Activated CD4-positive, alpha-beta memory T cell treated with anti-CD3 and anti-CD28 coated beads, Interleukin-2, amount 10 ng/mL, durations not matched to agents 7 days and 5 days (primary cell): ENCODE results near the gene SPATA12. TPM values are rescaled to one million over a fixed set of nuclear protein-coding genes. Genes with fewer than 3 reads are reported as not detected.

ENCODE experiments used
- CTCF ChIA-PET: fragments of 350-600 bp; sonication (Branson Sonifier 250); formaldehyde crosslinking; loops from one replicate; lab custom pipeline; 2021; ENCODE audit warnings: antibody characterized with exemption, inconsistent platforms; lab: Charles Lee
- POLR2A ChIA-PET: fragments of 350-600 bp; sonication (Branson Sonifier 250); formaldehyde crosslinking; loops from one replicate; lab custom pipeline; 2021; ENCODE audit warnings: antibody characterized with exemption; lab: Charles Lee
- DNase-seq: peaks from one replicate; pipeline ENCODE4 v3.0.0-alpha.2; 2020
- H3K27ac Mint-ChIP-seq: one replicate; pipeline ENCODE4 v1.8.0; 2021; ENCODE audit warnings: mild to moderate bottlenecking, mixed read lengths
- H3K27me3 Mint-ChIP-seq: one replicate; pipeline ENCODE4 v1.8.0; 2021; ENCODE audit warnings: mixed read lengths
- H3K36me3 Mint-ChIP-seq: one replicate; pipeline ENCODE4 v1.8.0; 2021; ENCODE audit warnings: low read depth, mixed read lengths
- H3K4me1 Mint-ChIP-seq: one replicate; pipeline ENCODE4 v1.8.0; 2021; ENCODE audit warnings: mixed read lengths
- H3K4me3 Mint-ChIP-seq: one replicate; pipeline ENCODE4 v1.8.0; 2021; ENCODE audit warnings: mild to moderate bottlenecking, mixed read lengths
- H3K9me3 Mint-ChIP-seq: one replicate; pipeline ENCODE4 v1.8.0; 2021; ENCODE audit warnings: mixed read lengths
- total RNA-seq, 2 experiments: library from RNA; stranded (reverse); gene quantifications; one replicate each; pipeline ENCODE4 v1.2.3, GENCODE V29; 2021

The SPATA12 gene
- total RNA-seq, 2 experiments from 2014 or later: not detected

GRCh38 chr3:57112206-57112605 lies 51.7 kb downstream of the SPATA12 start:
- no peak overlapping the region for H3K4me3 Mint-ChIP-seq
- H3K27me3 Mint-ChIP-seq: peaks cover 6% of the 10 kb centered on the region
- CTCF ChIA-PET: interaction anchor here (0.8 to 3.6 kb wide), 4 partner anchors 12 to 57 kb away, joined by 3 to 13 read pairs (median 4); no protein-coding TSS in a partner anchor
- DNase-seq: no peak
- H3K9me3 Mint-ChIP-seq: no peaks in the 10 kb centered on the region
- no peaks in the 10 kb centered on the region for H3K36me3 Mint-ChIP-seq
- no peak overlapping the region for H3K27ac Mint-ChIP-seq
- POLR2A ChIA-PET: no interaction called here
- H3K4me1 Mint-ChIP-seq: peaks cover 6% of the 10 kb centered on the region

DNA sequence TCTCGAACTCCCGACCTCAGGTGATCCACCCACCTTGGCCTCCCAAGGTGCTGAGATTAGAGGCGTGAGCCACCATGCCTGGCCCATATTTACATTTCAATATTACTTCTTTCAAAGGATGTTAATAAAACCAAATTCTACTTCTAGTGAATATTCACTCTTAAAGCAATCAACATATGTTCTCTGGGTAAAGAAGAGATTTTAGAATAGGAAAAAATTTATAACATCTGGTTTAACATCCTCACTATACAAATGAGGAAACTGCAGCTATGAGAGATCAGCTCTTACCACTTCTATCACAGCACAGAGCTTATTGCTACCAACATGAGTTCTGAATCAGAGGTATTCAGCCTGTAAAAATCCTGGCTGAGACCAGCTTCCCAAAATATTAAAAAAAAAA lies 56.0 kb downstream of the SPATA12 start:
- no peak overlapping the region for H3K4me3 Mint-ChIP-seq
- no peak for DNase-seq
- no peak overlapping the region for H3K27ac Mint-ChIP-seq
- no peaks in the 10 kb centered on the region for H3K9me3 Mint-ChIP-seq
- ChIA-PET CTCF (interaction anchor here (0.6 to 0.7 kb wide), 2 partner anchors 662 to 772 kb away, joined by 3 to 6 read pairs; no protein-coding TSS in a partner anchor), POLR2A (no interaction called here)
- no peaks in the 10 kb centered on the region for H3K36me3 Mint-ChIP-seq
- H3K4me1 Mint-ChIP-seq: peaks cover 4% of the 10 kb centered on the region
- H3K27me3 Mint-ChIP-seq: peaks cover 8% of the 10 kb centered on the region

- Mint-ChIP-seq H3K36me3 (no peaks in the 10 kb centered on the region), H3K4me1 (no peaks in the 10 kb centered on the region), H3K27me3 (peaks cover 16% of the 10 kb centered on the region), H3K27ac (no peak overlapping the region), H3K9me3 (no peaks in the 10 kb centered on the region), H3K4me3 (no peak overlapping the region)
- ChIA-PET POLR2A (no interaction called here), CTCF (interaction anchor here (1.1 kb wide), 1 partner anchor 52 kb away, joined by 3 read pairs; no protein-coding TSS in a partner anchor)
- DNase-seq: no peak
These were observed 57.8 kb downstream of the SPATA12 start for GRCh38 chr3:57118254-57118653.

DNA sequence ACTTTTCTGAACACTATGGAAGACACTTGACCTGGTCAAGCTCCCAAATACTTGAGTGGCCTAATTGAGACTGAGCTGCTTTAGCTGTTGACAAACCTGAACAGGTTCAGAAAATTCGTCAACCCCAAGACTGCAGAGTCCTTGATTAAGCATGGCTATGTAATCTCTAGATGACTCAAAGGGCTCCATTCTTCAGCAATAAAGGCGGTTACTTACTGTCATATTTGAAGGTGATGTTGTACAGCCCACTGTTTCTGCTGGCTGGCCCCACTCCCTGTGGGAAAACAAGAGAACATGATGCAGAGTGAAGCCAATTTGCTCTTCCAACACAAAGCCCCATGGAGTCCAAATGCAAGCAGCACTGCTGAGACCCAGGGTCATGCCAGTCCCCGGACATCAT lies 59.6 kb downstream of the SPATA12 start:
- no peak overlapping the region for H3K4me3 Mint-ChIP-seq
- H3K27ac Mint-ChIP-seq: no peak overlapping the region
- DNase-seq: no peak
- no peaks in the 10 kb centered on the region for H3K4me1 Mint-ChIP-seq
- H3K9me3 Mint-ChIP-seq: no peaks in the 10 kb centered on the region
- ChIA-PET CTCF (interaction anchor here (1.0 to 2.1 kb wide), 2 partner anchors 15 to 19 kb away, joined by 3 to 7 read pairs; no protein-coding TSS in a partner anchor), POLR2A (no interaction called here)
- H3K27me3 Mint-ChIP-seq: peaks cover 16% of the 10 kb centered on the region
- no peaks in the 10 kb centered on the region for H3K36me3 Mint-ChIP-seq

DNA sequence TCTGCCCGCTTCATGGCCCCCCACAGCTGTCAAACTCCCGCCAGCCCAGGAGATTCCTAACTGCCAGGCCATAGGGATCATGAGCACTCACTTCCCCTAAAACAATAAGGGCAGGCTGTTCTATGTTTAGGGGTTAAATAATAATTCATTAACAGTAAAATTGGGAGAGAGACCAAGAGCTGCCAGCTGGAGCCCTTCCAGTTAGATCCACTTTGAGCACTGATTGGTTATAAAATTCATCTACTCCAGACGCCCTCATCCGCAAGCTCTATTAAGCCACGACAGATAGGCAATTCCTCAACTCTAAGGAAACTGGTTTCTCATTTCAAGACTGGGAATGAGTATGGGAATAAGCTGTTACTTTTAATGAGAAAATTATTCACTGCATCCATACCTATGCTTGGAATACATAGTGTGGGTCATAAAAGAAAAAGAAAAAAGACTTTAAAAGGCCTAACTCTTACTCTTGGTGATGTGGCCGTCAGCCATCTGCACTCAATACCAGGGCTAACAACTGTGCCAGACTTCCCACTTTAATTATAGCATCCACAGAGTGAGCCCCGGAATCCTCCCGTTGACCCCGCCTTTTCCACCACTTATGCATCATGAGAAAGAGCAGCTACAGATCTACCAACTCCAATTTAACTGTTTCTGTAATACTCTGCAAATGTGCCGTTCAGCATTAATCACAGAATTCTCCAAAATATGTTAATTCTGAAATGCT lies 60.1 kb downstream of the SPATA12 start:
- Mint-ChIP-seq H3K27ac (no peak overlapping the region), H3K4me1 (no peaks in the 10 kb centered on the region), H3K9me3 (no peaks in the 10 kb centered on the region), H3K36me3 (no peaks in the 10 kb centered on the region), H3K4me3 (no peak overlapping the region), H3K27me3 (peaks cover 16% of the 10 kb centered on the region)
- ChIA-PET CTCF (interaction anchor here (1.0 to 2.1 kb wide), 2 partner anchors 14 to 20 kb away, joined by 3 to 7 read pairs; no protein-coding TSS in a partner anchor), POLR2A (no interaction called here)
- no peak for DNase-seq

Other genes starting within 250 kb of the SPATA12 start
- under 1 TPM in 1 of 2 experiments, not detected in 1; 0.05 TPM for gene IL17RD, start 104.7 kb downstream of the SPATA12 start, total RNA-seq
- under 1 TPM; 0.23 to 0.98 TPM for gene HESX1, start 139.3 kb downstream of the SPATA12 start, total RNA-seq
- 10 to 100 TPM; 32.5 to 33.2 TPM for gene APPL1, start 167.1 kb downstream of the SPATA12 start, total RNA-seq
- gene ASB14, start 232.0 kb downstream of the SPATA12 start, total RNA-seq: not detected